Keratinocyte (primary cell): Measurements from ENCODE around the gene CACNA2D4. TPM values are rescaled to one million over a fixed set of nuclear protein-coding genes. Genes with fewer than 3 reads are reported as not detected.

Experiments used
- DNase-seq: peaks from one replicate; pipeline ENCODE4 v3.0.0-alpha.2; 2011; ENCODE audit warnings: low read depth, missing footprints, low spot score
- FAIRE-seq: peaks from 2 replicates; lab custom pipeline; 2011; peaks lifted over from hg19 to GRCh38; lab: Jason Lieb, UNC
- H2AFZ ChIP-seq: 2 replicates; pipeline ENCODE4 v1.6.0; 2012; ENCODE audit warnings: low read length, control low read depth, inconsistent platforms; ENCODE audit not compliant: control insufficient read depth
- H3K27ac ChIP-seq: 2 replicates; pipeline ENCODE4 v1.5.1; 2011; ENCODE audit warnings: low read length; ENCODE audit not compliant: control insufficient read depth, insufficient read depth
- H3K27me3 ChIP-seq: 3 replicates; pipeline ENCODE4 v1.6.0; 2011; ENCODE audit warnings: low read length; ENCODE audit not compliant: control insufficient read depth, insufficient read depth; ENCODE audit errors: extremely low read depth
- H3K36me3 ChIP-seq, 2 experiments: 2 replicates in 1 of 2; 3 replicates in 1 of 2; pipeline ENCODE4 v1.5.1; 2011; ENCODE audit warnings: low read length in 2 of 2, mild to moderate bottlenecking in 1 of 2; ENCODE audit not compliant: control insufficient read depth in 2 of 2, insufficient read depth in 2 of 2; ENCODE audit errors: extremely low read depth in 1 of 2
- H3K4me1 ChIP-seq: 3 replicates; pipeline ENCODE4 v1.5.1; 2011; ENCODE audit warnings: low read length; ENCODE audit not compliant: control insufficient read depth, insufficient read depth; ENCODE audit errors: extremely low read depth
- H3K4me2 ChIP-seq: 3 replicates; pipeline ENCODE4 v1.6.0; 2011; ENCODE audit warnings: low read depth, low read length; ENCODE audit not compliant: control insufficient read depth, insufficient read depth; ENCODE audit errors: extremely low read depth
- H3K4me3 ChIP-seq, 3 experiments: fragments of 200-600 bp in 1 of 3; sonication (generic) in 1 of 3; 2 replicates in 2 of 3; 3 replicates in 1 of 3; pipeline ENCODE4 v1.5.1; 2011 to 2016; ENCODE audit warnings: low read length in 3 of 3, mild to moderate bottlenecking in 3 of 3, control low read depth in 2 of 3, inconsistent platforms in 1 of 3, low read depth in 1 of 3, mixed read lengths in 1 of 3, mixed run types in 1 of 3, moderate library complexity in 1 of 3; ENCODE audit not compliant: control insufficient read depth in 2 of 3, insufficient read depth in 2 of 3; ENCODE audit errors: extremely low read depth in 1 of 3
- H3K79me2 ChIP-seq: 2 replicates; pipeline ENCODE4 v1.6.0; 2012; ENCODE audit warnings: low read length; ENCODE audit not compliant: control insufficient read depth, insufficient read depth
- H3K9ac ChIP-seq: 3 replicates; pipeline ENCODE4 v1.6.0; 2011; ENCODE audit warnings: low read length; ENCODE audit not compliant: control insufficient read depth, insufficient read depth; ENCODE audit errors: extremely low read depth
- H3K9me1 ChIP-seq: 3 replicates; pipeline ENCODE4 v1.6.0; 2011; ENCODE audit warnings: low read length; ENCODE audit not compliant: control insufficient read depth, insufficient read depth; ENCODE audit errors: extremely low read depth
- H3K9me3 ChIP-seq: 2 replicates; pipeline ENCODE4 v1.5.1; 2012; ENCODE audit warnings: low read depth, low read length; ENCODE audit not compliant: control insufficient read depth
- H4K20me1 ChIP-seq: 3 replicates; pipeline ENCODE4 v1.6.0; 2011; ENCODE audit warnings: low read length; ENCODE audit not compliant: control insufficient read depth, insufficient read depth; ENCODE audit errors: extremely low read depth
- CTCF ChIP-seq, 3 experiments: IDR thresholded peaks in 1 of 3; conservative IDR thresholded peaks in 1 of 3; optimal IDR thresholded peaks in 1 of 3; 2 replicates in 2 of 3; 3 replicates in 1 of 3; pipeline versions ENCODE3 to v1.5.1; 2011; ENCODE audit warnings: low read length in 3 of 3, mild to moderate bottlenecking in 3 of 3, moderate library complexity in 2 of 3, control low read depth in 1 of 3, inconsistent platforms in 1 of 3; ENCODE audit not compliant: insufficient read depth in 2 of 3; ENCODE audit errors: extremely low read depth in 1 of 3
- EZH2 ChIP-seq: IDR thresholded peaks from one replicate; pipeline ENCODE4 v1.6.1; 2012; ENCODE audit warnings: inconsistent platforms, mild to moderate bottlenecking, low read length, moderate library complexity
- dilution Hi-C: fragments of 300-500 bp; cut with MboI; formaldehyde crosslinking; loops from one replicate; pipeline ENCODE4 v1.7.0; 2020; ENCODE audit warnings: low sequenced_read_pairs; ENCODE audit not compliant: extremely low pct_ligation_motif_present
- polyA plus RNA-seq, 5 experiments: library from polyadenylated mRNA; depleted of rRNA in 3 of 5; stranded (reverse) in 3 of 5; stranded (forward) in 1 of 5; unstranded in 1 of 5; fragments of >200 nt; gene quantifications; 1 replicate in 1 of 5; 2 replicates in 3 of 5; 3 replicates in 1 of 5; pipeline versions ENCODE4 v1.2.1 to v1.2.3, GENCODE V29; 2011 to 2012; ENCODE audit warnings: missing spikeins in 2 of 5, low read depth in 1 of 5, low replicate concordance in 1 of 5

Gene CACNA2D4
- polyA plus RNA-seq, 1 donor (not counting 4 experiments of a cell fraction or from before 2014, with no cell fraction given) = 0.09 TPM

- Histone ChIP-seq H3K9me1 (no peaks in the 10 kb centered on the region), H3K27ac (no peak overlapping the region), H3K4me1 (no peaks in the 10 kb centered on the region), H3K27me3 (peaks cover 5% of the 10 kb centered on the region), H3K4me2 (no peak overlapping the region), H2AFZ (no peak overlapping the region), H3K4me3 (no peak overlapping the region), H3K36me3 (no peaks in the 10 kb centered on the region), H3K9me3 (no peaks in the 10 kb centered on the region), H3K79me2 (no peaks in the 10 kb centered on the region), H4K20me1 (no peaks in the 10 kb centered on the region), H3K9ac (no peak overlapping the region)
- DNase-seq = no peak
- no peak for FAIRE-seq
- TF ChIP-seq EZH2 (no peak), CTCF (optimal IDR thresholded peaks at IDR 0.05 in 1 of 3, IDR thresholded peaks at IDR 0.05 in 1 of 3, conservative IDR thresholded peaks at IDR 0.05 in 1 of 3; ENCODE audit: extremely low read depth in 1 of 3, insufficient read depth in 2 of 3, low read length in 3 of 3) (no peak)
- dilution Hi-C loops = no loop called here
These were observed 109.5 kb downstream of the CACNA2D4 start for GRCh38 chr12:1808798-1809480.

GRCh38 chr12:1808036-1808797 is 110.2 kb downstream of the CACNA2D4 start:
- Histone ChIP-seq H3K9me3 (no peaks in the 10 kb centered on the region), H3K9me1 (no peaks in the 10 kb centered on the region), H4K20me1 (no peaks in the 10 kb centered on the region), H2AFZ (no peak overlapping the region), H3K27me3 (no peaks in the 10 kb centered on the region), H3K4me1 (no peaks in the 10 kb centered on the region), H3K79me2 (no peaks in the 10 kb centered on the region), H3K27ac (no peak overlapping the region), H3K9ac (no peak overlapping the region), H3K4me3 (no peak overlapping the region), H3K36me3 (no peaks in the 10 kb centered on the region), H3K4me2 (no peak overlapping the region)
- dilution Hi-C loops = no loop called here
- TF ChIP-seq EZH2 (no peak), CTCF (optimal IDR thresholded peaks at IDR 0.05 in 1 of 3, IDR thresholded peaks at IDR 0.05 in 1 of 3, conservative IDR thresholded peaks at IDR 0.05 in 1 of 3; ENCODE audit: extremely low read depth in 1 of 3, insufficient read depth in 2 of 3, low read length in 3 of 3) (no peak)
- DNase-seq = no peak
- no peak for FAIRE-seq
